ENCODE measurements around the gene CARD10.

GRCh38 chr22:37551981-37552380 is 32.8 kb upstream of the CARD10 start:
- no peak for TF ChIP-seq CTCF (IDR thresholded peaks at IDR 0.05)
- TF ChIP-seq POLR2A (IDR thresholded peaks at IDR 0.05), result no peak

Measured in body of pancreas (tissue), 4 donors.